HEK293T (cell line): ENCODE measurements around the gene ANGPTL7.

Source experiments
- CTCF ChIA-PET: fragments of 350-600 bp; formaldehyde crosslinking; extraction: SDS; loops from one replicate; lab custom pipeline; 2021; ENCODE audit warnings: antibody characterized with exemption, inconsistent platforms; lab: Yijun Ruan, JAX
- POLR2A ChIA-PET: fragments of 350-600 bp; formaldehyde crosslinking; extraction: SDS; loops from one replicate; lab custom pipeline; 2020; ENCODE audit warnings: antibody characterized with exemption, inconsistent platforms; lab: Yijun Ruan, JAX
- DNase-seq: peaks from one replicate; pipeline ENCODE4 v3.0.0; 2012; ENCODE audit warnings: mixed read lengths; ENCODE audit errors: extremely low spot score
- ARNT ChIP-seq: fragments of 450-650 bp; IDR thresholded peaks from 2 replicates; pipeline ENCODE4 v1.6.1; 2017; ENCODE audit warnings: mild to moderate bottlenecking
- BHLHE40 ChIP-seq: fragments of 450-650 bp; IDR thresholded peaks from 2 replicates; pipeline ENCODE4 v1.6.1; 2016; ENCODE audit warnings: mild to moderate bottlenecking, moderate library complexity, borderline replicate concordance
- CTBP1 ChIP-seq: fragments of 450-650 bp; IDR thresholded peaks from 2 replicates; pipeline ENCODE4 v1.6.1; 2016; ENCODE audit warnings: borderline replicate concordance
- ELF4 ChIP-seq: fragments of 450-650 bp; IDR thresholded peaks from 2 replicates; pipeline ENCODE4 v1.6.1; 2017; ENCODE audit warnings: antibody characterized with exemption
- FOXA1 ChIP-seq: fragments of 450-650 bp; IDR thresholded peaks from 2 replicates; pipeline ENCODE4 v1.6.1; 2016; ENCODE audit warnings: mild to moderate bottlenecking
- FOXK2 ChIP-seq: fragments of 450-650 bp; IDR thresholded peaks from 2 replicates; pipeline ENCODE4 v1.6.1; 2016; ENCODE audit warnings: mild to moderate bottlenecking
- FOXM1 ChIP-seq: fragments of 450-650 bp; IDR thresholded peaks from 2 replicates; pipeline ENCODE4 v1.6.1; 2017; ENCODE audit warnings: mild to moderate bottlenecking, borderline replicate concordance
- HDGF ChIP-seq: fragments of 450-650 bp; IDR thresholded peaks from 2 replicates; pipeline ENCODE4 v1.6.1; 2017; ENCODE audit warnings: antibody characterized with exemption, borderline replicate concordance
- L3MBTL2 ChIP-seq: fragments of 450-650 bp; conservative IDR thresholded peaks from 2 replicates; pipeline ENCODE4 v1.6.1; 2016; ENCODE audit warnings: mild to moderate bottlenecking
- LEF1 ChIP-seq: fragments of 450-650 bp; IDR thresholded peaks from 2 replicates; pipeline ENCODE4 v1.6.1; 2017; ENCODE audit warnings: mild to moderate bottlenecking, borderline replicate concordance
- NFRKB ChIP-seq: fragments of 450-650 bp; IDR thresholded peaks from 2 replicates; pipeline ENCODE4 v1.6.1; 2016; ENCODE audit warnings: mild to moderate bottlenecking, moderate library complexity
- PKNOX1 ChIP-seq: fragments of 450-650 bp; IDR thresholded peaks from 2 replicates; pipeline ENCODE4 v1.6.1; 2016
- SP1 ChIP-seq: fragments of 450-650 bp; IDR thresholded peaks from 2 replicates; pipeline ENCODE4 v1.6.1; 2017
- SUZ12 ChIP-seq: fragments of 450-650 bp; IDR thresholded peaks from 2 replicates; pipeline ENCODE4 v1.6.1; 2016; ENCODE audit warnings: mild to moderate bottlenecking
- TARDBP ChIP-seq: fragments of 450-650 bp; IDR thresholded peaks from 2 replicates; pipeline ENCODE4 v1.6.1; 2016
- ZNF384 ChIP-seq: fragments of 450-650 bp; IDR thresholded peaks from 2 replicates; pipeline ENCODE4 v1.6.1; 2016

ANGPTL7 gene

GRCh38 chr1:11198851-11199594, 9.9 kb downstream of the ANGPTL7 start:
- DNase-seq = no peak
- ChIA-PET POLR2A (no interaction called here), CTCF (no interaction called here)
- TF ChIP-seq FOXK2 = no peak
- no peak for TF ChIP-seq ELF4

- no peak for TF ChIP-seq FOXA1
- TF ChIP-seq L3MBTL2 = no peak
- TF ChIP-seq PKNOX1 = no peak
- no peak for TF ChIP-seq FOXM1
- no peak for TF ChIP-seq NFRKB
- no peak for TF ChIP-seq BHLHE40
- ChIA-PET CTCF (no interaction called here), POLR2A (no interaction called here)
- DNase-seq = no peak
Observed at GRCh38 chr1:11204396-11205190, 15.4 kb downstream of the ANGPTL7 start.

GRCh38 chr1:11207898-11208611, 18.9 kb downstream of the ANGPTL7 start:
- DNase-seq = no peak
- ChIA-PET POLR2A (no interaction called here), CTCF (interaction anchor here (0.7 kb wide), 1 partner anchor 22 kb away, joined by 3 read pairs; no protein-coding TSS in a partner anchor)
- TF ChIP-seq SUZ12 (no peak), ARNT (no peak), NFRKB (no peak), FOXM1 (no peak), L3MBTL2 (no peak), CTBP1 (no peak), SP1 (no peak), HDGF (no peak), ZNF384 (no peak), ELF4 (no peak)

- ChIA-PET POLR2A (no interaction called here), CTCF (no interaction called here)
- TF ChIP-seq FOXA1 = no peak
- TF ChIP-seq HDGF = no peak
- no peak for TF ChIP-seq PKNOX1
- TF ChIP-seq ARNT = no peak
- TF ChIP-seq L3MBTL2 = no peak
- TF ChIP-seq CTBP1 = no peak
- no peak for TF ChIP-seq LEF1
- no peak for TF ChIP-seq ELF4
- no peak for TF ChIP-seq TARDBP
- TF ChIP-seq SP1 = no peak
- TF ChIP-seq ZNF384 = no peak
- no peak for TF ChIP-seq BHLHE40
- TF ChIP-seq NFRKB = no peak
- TF ChIP-seq SUZ12 = no peak
- no peak for TF ChIP-seq FOXK2
- no peak for TF ChIP-seq FOXM1
- DNase-seq = no peak
Observed at GRCh38 chr1:11211461-11211860, 22.3 kb downstream of the ANGPTL7 start.

- ChIA-PET CTCF (no interaction called here), POLR2A (no interaction called here)
- TF ChIP-seq L3MBTL2 = no peak
- no peak for TF ChIP-seq NFRKB
- TF ChIP-seq CTBP1 = no peak
- no peak for TF ChIP-seq ZNF384
- no peak for TF ChIP-seq TARDBP
- TF ChIP-seq SUZ12 = no peak
- no peak for TF ChIP-seq PKNOX1
- no peak for TF ChIP-seq FOXK2
- no peak for TF ChIP-seq ELF4
- no peak for TF ChIP-seq HDGF
- no peak for TF ChIP-seq ARNT
- no peak for TF ChIP-seq LEF1
- no peak for DNase-seq
Observed at GRCh38 chr1:11211925-11212587, 22.9 kb downstream of the ANGPTL7 start.
